Measurements from ENCODE around the gene DNAJC24.

DNA sequence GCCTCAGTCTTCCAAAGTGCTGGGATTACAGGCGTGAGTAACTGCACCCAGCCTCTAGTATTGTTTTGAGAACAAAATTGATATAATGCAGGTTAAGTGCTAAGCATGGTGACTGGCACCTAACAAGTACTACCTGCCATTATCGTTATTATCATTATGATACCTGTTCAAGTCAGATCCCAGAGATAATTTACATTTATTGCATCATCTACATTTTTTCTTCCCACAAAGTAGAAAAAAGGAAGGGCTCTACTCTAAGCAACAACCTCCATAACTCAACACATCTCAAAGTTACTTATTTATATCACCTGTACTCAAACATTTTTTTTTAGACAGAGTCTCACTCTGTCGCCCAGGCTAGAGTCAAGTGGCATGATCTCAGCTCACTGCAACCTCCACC is 42.2 kb upstream of the DNAJC24 start:
- no peak for TF ChIP-seq CTCF (IDR thresholded peaks at IDR 0.05 in 8 of 11, conservative IDR thresholded peaks at IDR 0.05 in 3 of 11)
- TF ChIP-seq POLR2AphosphoS5 (IDR thresholded peaks at IDR 0.05): no peak
- no peak for TF ChIP-seq POLR2A (IDR thresholded peaks at IDR 0.05)
